ENCODE measurements around the gene ZNF592. TPM values are rescaled to one million over a fixed set of nuclear protein-coding genes. Genes with fewer than 3 reads are reported as not detected.
A peak's percentile ranks its signal among the peaks of the same experiment; 100 is the strongest.

ZNF592 gene
- total and polyA plus RNA-seq, 2 of the 13 experiments (the other 11 are each of a cell fraction or from before 2014, with no cell fraction given) = 8.2 to 9.8 TPM

- TF ChIP-seq LBX2 (CRISPR knock-in tag; IDR thresholded peaks at IDR 0.05; ENCODE audit: borderline replicate concordance) (no peak), DR1 (CRISPR knock-in tag; IDR thresholded peaks at IDR 0.05) (peak; percentile 30; the same call in 1 of the 2 replicates), RBAK (CRISPR knock-in tag; IDR thresholded peaks at IDR 0.05) (no peak), ZNF550 (CRISPR knock-in tag; IDR thresholded peaks at IDR 0.05; ENCODE audit: borderline replicate concordance) (0 out of 2 replicates have a peak, but pooled peaks have one; percentile 72), TBL1XR1 (IDR thresholded peaks at IDR 0.05; ENCODE audit: borderline replicate concordance, low read length, partially characterized antibody) (no peak), FOXK1 (CRISPR knock-in tag; IDR thresholded peaks at IDR 0.05; ENCODE audit: borderline replicate concordance, low read depth) (no peak), ZBTB49 (CRISPR knock-in tag; IDR thresholded peaks at IDR 0.05; ENCODE audit: borderline replicate concordance) (no peak), TCF12 (IDR thresholded peaks at IDR 0.05) (no peak), TCF12 (CRISPR knock-in tag; IDR thresholded peaks at IDR 0.05) (0 out of 2 replicates have a peak, but pooled peaks have one; percentile 41), CENPBD1 (CRISPR knock-in tag; IDR thresholded peaks at IDR 0.05; ENCODE audit: borderline replicate concordance, low read depth) (no peak), ZNF839 (CRISPR knock-in tag; IDR thresholded peaks at IDR 0.05; ENCODE audit: borderline replicate concordance) (0 out of 2 replicates have a peak, but pooled peaks have one; percentile 67), TFDP1 (CRISPR knock-in tag; IDR thresholded peaks at IDR 0.05; ENCODE audit: borderline replicate concordance) (0 out of 2 replicates have a peak, but pooled peaks have one; percentile 41), ZNF781 (CRISPR knock-in tag; IDR thresholded peaks at IDR 0.05; ENCODE audit: borderline replicate concordance, not compliant biosample characterization) (no peak), SUZ12 (IDR thresholded peaks at IDR 0.05; ENCODE audit: low read depth, low read length) (no peak), ZNF335 (CRISPR knock-in tag; IDR thresholded peaks at IDR 0.05) (no peak), ZFP90 (CRISPR knock-in tag; IDR thresholded peaks at IDR 0.05; ENCODE audit: borderline replicate concordance) (no peak), RARG (CRISPR knock-in tag; IDR thresholded peaks at IDR 0.05; ENCODE audit: low read depth) (no peak), ZNF180 (CRISPR knock-in tag; IDR thresholded peaks at IDR 0.05; ENCODE audit: borderline replicate concordance, low read depth) (no peak), RELA (CRISPR knock-in tag; IDR thresholded peaks at IDR 0.05) (no peak), ETV5 (CRISPR knock-in tag; IDR thresholded peaks at IDR 0.05; ENCODE audit: borderline replicate concordance) (no peak), PRMT3 (CRISPR knock-in tag; IDR thresholded peaks at IDR 0.05; ENCODE audit: borderline replicate concordance, low read depth) (0 out of 2 replicates have a peak, but pooled peaks have one; percentile 67), HNRNPLL (IDR thresholded peaks at IDR 0.05; ENCODE audit: low read depth, low read length, poor library complexity, severe bottlenecking) (peak; percentile 67)
- TF ChIP-seq, protein P1, sequence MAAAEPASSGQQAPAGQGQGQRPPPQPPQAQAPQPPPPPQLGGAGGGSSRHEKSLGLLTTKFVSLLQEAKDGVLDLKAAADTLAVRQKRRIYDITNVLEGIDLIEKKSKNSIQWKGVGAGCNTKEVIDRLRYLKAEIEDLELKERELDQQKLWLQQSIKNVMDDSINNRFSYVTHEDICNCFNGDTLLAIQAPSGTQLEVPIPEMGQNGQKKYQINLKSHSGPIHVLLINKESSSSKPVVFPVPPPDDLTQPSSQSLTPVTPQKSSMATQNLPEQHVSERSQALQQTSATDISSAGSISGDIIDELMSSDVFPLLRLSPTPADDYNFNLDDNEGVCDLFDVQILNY (CRISPR knock-in tag; conservative IDR thresholded peaks at IDR 0.05) = no peak
Observed at GRCh38 chr15:84747416-84748273, 747 bp upstream of the ZNF592 start (continued).
